Esophagus muscularis mucosa (tissue), 3 donors: Measurements from ENCODE around the gene TENM4.

ENCODE experiments used
- CTCF ChIP-seq, 3 experiments: fragments of 200-600 bp in 2 of 3; fragments of 450-650 bp in 1 of 3; sonication (generic) in 2 of 3; IDR thresholded peaks; one replicate each; pipeline ENCODE4 v1.5.1; 2017 to 2019; ENCODE audit warnings: antibody characterized with exemption in 3 of 3, mild to moderate bottlenecking in 2 of 3, moderate library complexity in 1 of 3
- POLR2A ChIP-seq: fragments of 450-650 bp; IDR thresholded peaks from one replicate; pipeline ENCODE4 v1.6.1; 2017; ENCODE audit warnings: antibody characterized with exemption, moderate library complexity, mild to moderate bottlenecking, low read depth
- POLR2AphosphoS5 ChIP-seq, 2 donors: sonication (generic); formaldehyde crosslinking; IDR thresholded peaks; one replicate each; pipeline ENCODE4 v1.6.1; 2017; ENCODE audit warnings: antibody characterized with exemption in 2 of 2

- no peak for TF ChIP-seq CTCF (IDR thresholded peaks at IDR 0.05)
- no peak for TF ChIP-seq POLR2AphosphoS5 (IDR thresholded peaks at IDR 0.05)
- no peak for TF ChIP-seq POLR2A
Measured at GRCh38 chr11:79352349-79352703, 88.5 kb downstream of the TENM4 start.
